HCEC 1CT (cell line): ENCODE data around the gene UQCRH.
A peak's percentile ranks its signal among the peaks of the same experiment; 100 is the strongest.

Experiments
- DNase-seq: peaks from one replicate; pipeline ENCODE4 v3.0.0-alpha.2; 2017

The UQCRH gene

GRCh38 chr1:46303038-46303871 is at the start of gene UQCRH, which contains the start of gene LRRC41:
Gene UQCRH, plus strand, starts transcription at chr1:46303698. Its CDS starts 69 bp downstream, at chr1:46303767.
Gene LRRC41, minus strand, starts transcription at chr1:46303616. Its CDS starts 294 bp downstream, at chr1:46303322.
- peak; percentile 99 for DNase-seq

- DNase-seq = no peak
These were observed 48.8 kb upstream of the UQCRH start for GRCh38 chr1:46254668-46255067.

- no peak for DNase-seq
These were observed 47.0 kb upstream of the UQCRH start for GRCh38 chr1:46256523-46256922.

- DNase-seq = no peak
These were observed 41.0 kb upstream of the UQCRH start for GRCh38 chr1:46262508-46262907.

GRCh38 chr1:46263146-46263545 is 40.4 kb upstream of the UQCRH start:
- DNase-seq = no peak

GRCh38 chr1:46268578-46268977 is 34.9 kb upstream of the UQCRH start:
- DNase-seq = no peak

- no peak for DNase-seq
These were observed 29.1 kb upstream of the UQCRH start for GRCh38 chr1:46274225-46275029.

GRCh38 chr1:46275030-46275337 is 28.5 kb upstream of the UQCRH start:
- no peak for DNase-seq

- DNase-seq = no peak
These were observed 25.7 kb upstream of the UQCRH start for GRCh38 chr1:46277658-46278373.

GRCh38 chr1:46278807-46279206 is 24.7 kb upstream of the UQCRH start:
- DNase-seq = no peak

GRCh38 chr1:46280092-46280491 is 23.4 kb upstream of the UQCRH start:
- no peak for DNase-seq

- no peak for DNase-seq
These were observed 22.5 kb upstream of the UQCRH start for GRCh38 chr1:46281021-46281420.

- no peak for DNase-seq
These were observed 19.4 kb upstream of the UQCRH start for GRCh38 chr1:46284058-46284457.

GRCh38 chr1:46284597-46285564 is 18.6 kb upstream of the UQCRH start:
- peak; percentile 37 for DNase-seq

GRCh38 chr1:46285730-46286477 is 17.6 kb upstream of the UQCRH start:
- DNase-seq = no peak

GRCh38 chr1:46288485-46289133 is 14.9 kb upstream of the UQCRH start:
- DNase-seq = peak; percentile 59

GRCh38 chr1:46289134-46289494 is 14.4 kb upstream of the UQCRH start:
- no peak for DNase-seq

- no peak for DNase-seq
These were observed 13.5 kb upstream of the UQCRH start for GRCh38 chr1:46289976-46290375.

- no peak for DNase-seq
These were observed 8.2 kb upstream of the UQCRH start for GRCh38 chr1:46295306-46295705.

GRCh38 chr1:46298387-46298786 is 5.1 kb upstream of the UQCRH start:
- DNase-seq = no peak
